Measurements from ENCODE around the gene PRKCE. TPM values are rescaled to one million over a fixed set of nuclear protein-coding genes. Genes with fewer than 3 reads are reported as not detected.

Gene PRKCE
- polyA plus RNA-seq, 1 experiment = 16.7 TPM

GRCh38 chr2:45845566-45845965 lies 194.1 kb downstream of the PRKCE start:
- no peaks in the 10 kb centered on the region for H3K27me3 ChIP-seq (ENCODE audit: control insufficient read depth, insufficient read depth, low read length)
- ChIA-PET CTCF (no interaction called here), POLR2A (interaction anchor here (0.6 kb wide), 1 partner anchor 43 kb away, joined by 3 read pairs; no protein-coding TSS in a partner anchor)
- H3K27ac ChIP-seq (ENCODE audit: low read depth, low read length) = no peak overlapping the region
- H3K9me3 ChIP-seq (ENCODE audit: control insufficient read depth, insufficient read depth, low read length) = no peaks in the 10 kb centered on the region
- no peak for TF ChIP-seq CTCF (IDR thresholded peaks at IDR 0.05; ENCODE audit: low read depth, low read length)
- no peak for DNase-seq (ENCODE audit: low read depth, low spot score)
- H3K4me3 ChIP-seq (ENCODE audit: low read depth, low read length) = no peak overlapping the region

- no peaks in the 10 kb centered on the region for H3K9me3 ChIP-seq (ENCODE audit: control insufficient read depth, insufficient read depth, low read length)
- POLR2A ChIA-PET = no interaction called here
- DNase-seq (ENCODE audit: low read depth, low spot score) = no peak
- no peaks in the 10 kb centered on the region for H3K27me3 ChIP-seq (ENCODE audit: control insufficient read depth, insufficient read depth, low read length)
- CTCF ChIA-PET = no interaction called here
- no peak overlapping the region for H3K27ac ChIP-seq (ENCODE audit: low read depth, low read length)
- H3K4me3 ChIP-seq (ENCODE audit: low read depth, low read length) = no peak overlapping the region
- no peak for TF ChIP-seq CTCF (IDR thresholded peaks at IDR 0.05; ENCODE audit: low read depth, low read length)
Observed at GRCh38 chr2:45849491-45850283, 198.2 kb downstream of the PRKCE start.

DNA sequence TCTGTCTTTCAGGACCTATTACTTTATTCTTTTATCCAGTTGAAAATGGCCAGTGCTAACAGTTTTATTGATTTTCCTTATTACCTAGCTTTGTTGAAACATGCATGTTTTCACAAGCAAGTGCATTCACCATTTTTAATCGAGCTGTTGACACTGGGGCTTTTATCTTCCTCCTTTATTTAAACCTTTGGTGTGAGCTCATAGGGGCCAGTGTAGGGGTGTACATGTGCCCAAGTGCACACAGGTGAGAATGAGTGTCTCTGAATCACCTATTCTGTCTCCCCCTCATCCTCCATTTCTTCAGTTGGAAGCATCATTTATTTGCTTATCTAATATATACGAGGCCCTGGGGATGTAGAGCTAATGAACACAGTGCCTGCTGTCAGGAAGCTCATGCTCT lies 199.1 kb downstream of the PRKCE start:
- H3K9me3 ChIP-seq (ENCODE audit: control insufficient read depth, insufficient read depth, low read length) = no peaks in the 10 kb centered on the region
- ChIA-PET CTCF (interaction anchor here (0.5 kb wide), 1 partner anchor 244 kb away, joined by 5 read pairs; no protein-coding TSS in a partner anchor), POLR2A (no interaction called here)
- no peak for DNase-seq (ENCODE audit: low read depth, low spot score)
- H3K27ac ChIP-seq (ENCODE audit: low read depth, low read length) = no peak overlapping the region
- no peaks in the 10 kb centered on the region for H3K27me3 ChIP-seq (ENCODE audit: control insufficient read depth, insufficient read depth, low read length)
- no peak overlapping the region for H3K4me3 ChIP-seq (ENCODE audit: low read depth, low read length)
- TF ChIP-seq CTCF (IDR thresholded peaks at IDR 0.05; ENCODE audit: low read depth, low read length) = no peak

DNA sequence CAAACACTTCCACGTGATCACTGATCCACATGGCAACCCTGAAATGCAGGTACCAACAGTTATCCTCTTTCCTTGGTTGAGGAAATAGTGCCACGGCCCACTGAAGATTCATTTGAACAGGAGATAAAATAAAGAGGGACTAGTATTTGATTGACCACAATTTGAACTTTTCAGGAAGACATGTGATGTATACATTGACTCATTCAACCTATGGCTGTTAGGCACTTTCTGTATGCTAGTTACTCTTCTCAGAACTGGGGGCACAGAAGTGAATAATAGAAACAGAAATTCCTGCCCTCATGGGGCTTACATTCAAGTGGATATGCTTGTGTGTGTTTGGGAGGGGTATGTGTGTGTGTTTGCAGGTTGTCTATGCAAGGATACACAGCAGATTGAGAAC lies 199.6 kb downstream of the PRKCE start:
- DNase-seq (ENCODE audit: low read depth, low spot score) = no peak
- Histone ChIP-seq H3K9me3 (ENCODE audit: control insufficient read depth, insufficient read depth, low read length) (no peaks in the 10 kb centered on the region), H3K27ac (ENCODE audit: low read depth, low read length) (no peak overlapping the region), H3K27me3 (ENCODE audit: control insufficient read depth, insufficient read depth, low read length) (no peaks in the 10 kb centered on the region), H3K4me3 (ENCODE audit: low read depth, low read length) (no peak overlapping the region)
- no peak for TF ChIP-seq CTCF (IDR thresholded peaks at IDR 0.05; ENCODE audit: low read depth, low read length)
- ChIA-PET CTCF (interaction anchor here (0.5 kb wide), 1 partner anchor 245 kb away, joined by 5 read pairs; no protein-coding TSS in a partner anchor), POLR2A (no interaction called here)

- Histone ChIP-seq H3K27ac (ENCODE audit: low read depth, low read length) (no peak overlapping the region), H3K4me3 (ENCODE audit: low read depth, low read length) (no peak overlapping the region), H3K9me3 (ENCODE audit: control insufficient read depth, insufficient read depth, low read length) (no peaks in the 10 kb centered on the region), H3K27me3 (ENCODE audit: control insufficient read depth, insufficient read depth, low read length) (no peaks in the 10 kb centered on the region)
- CTCF ChIA-PET = no interaction called here
- TF ChIP-seq CTCF (IDR thresholded peaks at IDR 0.05; ENCODE audit: low read depth, low read length) = no peak
- POLR2A ChIA-PET = no interaction called here
- DNase-seq (ENCODE audit: low read depth, low spot score) = no peak
Observed at GRCh38 chr2:45851576-45852304, 200.3 kb downstream of the PRKCE start.
